Measurements from ENCODE around the gene MGAT4B. TPM values are rescaled to one million over a fixed set of nuclear protein-coding genes. Genes with fewer than 3 reads are reported as not detected.

MGAT4B gene
- total and polyA plus RNA-seq, 2 experiments from 2014 or later = 159 to 243 TPM

- H3K4me2 ChIP-seq = no peak overlapping the region
- no peaks in the 10 kb centered on the region for H3K4me1 ChIP-seq (ENCODE audit: insufficient read depth)
- no peaks in the 10 kb centered on the region for H3K9me3 ChIP-seq (ENCODE audit: low read depth)
- no peak for DNase-seq (ENCODE audit: low spot score)
- 85% methylated on average over 8 of the region's 8 CpGs for WGBS (ENCODE audit: low lambda C conversion rate, missing lambda C conversion rate)
- no peaks in the 10 kb centered on the region for H3K9me2 ChIP-seq (replicated peaks; ENCODE audit: insufficient read depth)
- peaks cover 33% of the 10 kb centered on the region for H4K20me1 ChIP-seq (ENCODE audit: insufficient read depth, poor library complexity, severe bottlenecking)
- peaks cover 10% of the 10 kb centered on the region for H3K36me3 ChIP-seq (replicated peaks; ENCODE audit: insufficient read depth, low read depth)
- no peak overlapping the region for H3K27ac ChIP-seq
- no peak overlapping the region for H3K4me3 ChIP-seq
- no peak for TF ChIP-seq EZH2phosphoT487 (IDR thresholded peaks at IDR 0.05; ENCODE audit: low read depth, severe bottlenecking, unreplicated experiment)
- TF ChIP-seq EZH2 (IDR thresholded peaks at IDR 0.05; ENCODE audit: borderline replicate concordance) = no peak
- no peak for TF ChIP-seq CTCF (IDR thresholded peaks at IDR 0.05; ENCODE audit: poor library complexity)
- peaks cover 6% of the 10 kb centered on the region for H3K79me2 ChIP-seq
- no peak overlapping the region for H2AFZ ChIP-seq
- no peaks in the 10 kb centered on the region for H3K27me3 ChIP-seq
Measured at GRCh38 chr5:179834120-179834519, 27.5 kb upstream of the MGAT4B start.

GRCh38 chr5:179833709-179834070 lies 27.0 kb upstream of the MGAT4B start:
- Histone ChIP-seq H3K36me3 (replicated peaks; ENCODE audit: insufficient read depth, low read depth) (peaks cover 10% of the 10 kb centered on the region), H3K9me3 (ENCODE audit: low read depth) (no peaks in the 10 kb centered on the region), H2AFZ (no peak overlapping the region), H3K9me2 (replicated peaks; ENCODE audit: insufficient read depth) (no peaks in the 10 kb centered on the region), H4K20me1 (ENCODE audit: insufficient read depth, poor library complexity, severe bottlenecking) (peaks cover 34% of the 10 kb centered on the region), H3K27ac (no peak overlapping the region), H3K4me3 (no peak overlapping the region), H3K79me2 (peaks cover 9% of the 10 kb centered on the region), H3K4me1 (ENCODE audit: insufficient read depth) (no peaks in the 10 kb centered on the region), H3K4me2 (no peak overlapping the region), H3K27me3 (no peaks in the 10 kb centered on the region)
- no peak for TF ChIP-seq EZH2 (IDR thresholded peaks at IDR 0.05; ENCODE audit: borderline replicate concordance)
- TF ChIP-seq EZH2phosphoT487 (IDR thresholded peaks at IDR 0.05; ENCODE audit: low read depth, severe bottlenecking, unreplicated experiment) = no peak
- no peak for TF ChIP-seq CTCF (IDR thresholded peaks at IDR 0.05; ENCODE audit: poor library complexity)
- no peak for DNase-seq (ENCODE audit: low spot score)
- 97% methylated on average over 3 of the region's 3 CpGs for WGBS (ENCODE audit: low lambda C conversion rate, missing lambda C conversion rate)

- Histone ChIP-seq H3K4me3 (no peak overlapping the region), H3K4me2 (no peak overlapping the region), H3K36me3 (replicated peaks; ENCODE audit: insufficient read depth, low read depth) (peaks cover 10% of the 10 kb centered on the region), H2AFZ (no peak overlapping the region), H3K27me3 (no peaks in the 10 kb centered on the region), H3K9me3 (ENCODE audit: low read depth) (no peaks in the 10 kb centered on the region), H3K4me1 (ENCODE audit: insufficient read depth) (no peaks in the 10 kb centered on the region), H3K79me2 (peaks cover 12% of the 10 kb centered on the region), H4K20me1 (ENCODE audit: insufficient read depth, poor library complexity, severe bottlenecking) (peaks cover 39% of the 10 kb centered on the region), H3K9me2 (replicated peaks; ENCODE audit: insufficient read depth) (no peaks in the 10 kb centered on the region), H3K27ac (no peak overlapping the region)
- DNase-seq (ENCODE audit: low spot score) = no peak
- no peak for TF ChIP-seq EZH2 (IDR thresholded peaks at IDR 0.05; ENCODE audit: borderline replicate concordance)
- no peak for TF ChIP-seq EZH2phosphoT487 (IDR thresholded peaks at IDR 0.05; ENCODE audit: low read depth, severe bottlenecking, unreplicated experiment)
- TF ChIP-seq CTCF (IDR thresholded peaks at IDR 0.05; ENCODE audit: poor library complexity) = no peak
- WGBS (ENCODE audit: low lambda C conversion rate, missing lambda C conversion rate) = 90% methylated on average over 23 of the region's 23 CpGs
Measured at GRCh38 chr5:179833056-179833708, 26.5 kb upstream of the MGAT4B start.

Measured in hepatocyte (in vitro differentiated cells).